KOPT-K1 (cell line): ENCODE measurements around the gene MAN2A1.

ENCODE experiments used
- H3K27ac ChIP-seq: fragments of 200-600 bp; sonication (generic); 2 replicates; pipeline ENCODE4 v1.5.1; 2016; ENCODE audit warnings: antibody characterized with exemption, mild to moderate bottlenecking, low read depth, low read length; ENCODE audit not compliant: poor library complexity, severe bottlenecking
- H3K36me3 ChIP-seq: fragments of 200-600 bp; sonication (generic); 2 replicates; pipeline ENCODE4 v1.5.1; 2017; ENCODE audit warnings: antibody characterized with exemption, mild to moderate bottlenecking, low read length, moderate library complexity; ENCODE audit not compliant: insufficient read depth
- H3K9me3 ChIP-seq: fragments of 200-600 bp; sonication (generic); 2 replicates; pipeline ENCODE4 v1.5.1; 2017; ENCODE audit warnings: antibody characterized with exemption, low read length, mild to moderate bottlenecking; ENCODE audit not compliant: insufficient read depth, poor library complexity, severe bottlenecking

MAN2A1 gene

DNA sequence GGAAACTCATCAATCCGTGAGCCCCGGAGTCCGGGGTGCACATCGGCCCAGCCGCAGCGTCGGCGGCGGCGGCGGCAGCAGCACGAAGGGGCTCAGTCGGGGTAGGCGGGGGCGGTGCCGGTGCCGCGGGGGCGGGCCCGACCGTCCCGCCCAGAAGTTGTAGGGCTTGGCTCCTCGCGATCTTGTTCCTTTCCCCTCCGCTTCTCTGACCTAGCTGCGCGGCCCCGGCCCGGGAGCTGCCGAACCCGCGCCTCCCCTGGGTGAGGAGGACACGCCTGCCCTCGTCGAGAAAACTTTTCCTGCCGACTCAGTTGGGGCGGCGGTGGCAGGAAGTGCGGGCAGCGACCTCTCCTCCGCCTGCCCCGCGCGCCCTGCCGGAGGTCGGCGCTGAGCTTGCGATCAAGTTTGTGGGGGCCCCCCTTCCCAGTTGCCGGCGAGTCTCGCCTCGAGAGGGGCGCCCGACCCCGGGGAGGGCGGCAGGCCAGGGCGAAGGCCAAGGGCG, at the start of gene MAN2A1:
Gene MAN2A1 (plus strand): TSS at position 188 of the 502 bp plus-strand sequence. CDS start 491 bp downstream, outside the sequence.
- Histone ChIP-seq H3K9me3 (no peaks in the 10 kb centered on the region), H3K27ac (peak within 1 kb of the TSS; percentile 88)

DNA sequence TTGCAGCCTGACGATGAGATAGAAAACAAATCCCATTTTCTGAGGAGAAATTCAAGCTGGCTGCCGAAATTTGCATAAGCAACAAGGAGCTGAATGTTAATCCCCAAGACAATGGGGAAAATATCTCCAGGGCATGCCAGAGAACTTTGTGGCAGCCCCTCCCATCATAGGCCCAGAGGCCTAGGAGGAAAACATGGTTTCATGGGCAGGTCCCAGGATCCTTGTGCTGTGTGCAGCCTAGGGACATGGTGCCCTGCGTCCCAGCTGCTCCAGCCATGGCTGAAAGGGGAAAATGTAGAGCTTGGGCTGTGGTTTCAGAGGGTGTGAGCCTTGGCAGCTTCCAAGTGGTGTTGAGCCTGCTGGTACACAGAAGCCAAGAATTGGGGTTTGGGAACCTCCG, 48.8 kb upstream of the MAN2A1 start:
- Histone ChIP-seq H3K9me3 (no peaks in the 10 kb centered on the region), H3K27ac (no peak overlapping the region), H3K36me3 (no peaks in the 10 kb centered on the region)

More for the DNA sequence above, at the start of gene MAN2A1:
- no peaks in the 10 kb centered on the region for H3K36me3 ChIP-seq

DNA sequence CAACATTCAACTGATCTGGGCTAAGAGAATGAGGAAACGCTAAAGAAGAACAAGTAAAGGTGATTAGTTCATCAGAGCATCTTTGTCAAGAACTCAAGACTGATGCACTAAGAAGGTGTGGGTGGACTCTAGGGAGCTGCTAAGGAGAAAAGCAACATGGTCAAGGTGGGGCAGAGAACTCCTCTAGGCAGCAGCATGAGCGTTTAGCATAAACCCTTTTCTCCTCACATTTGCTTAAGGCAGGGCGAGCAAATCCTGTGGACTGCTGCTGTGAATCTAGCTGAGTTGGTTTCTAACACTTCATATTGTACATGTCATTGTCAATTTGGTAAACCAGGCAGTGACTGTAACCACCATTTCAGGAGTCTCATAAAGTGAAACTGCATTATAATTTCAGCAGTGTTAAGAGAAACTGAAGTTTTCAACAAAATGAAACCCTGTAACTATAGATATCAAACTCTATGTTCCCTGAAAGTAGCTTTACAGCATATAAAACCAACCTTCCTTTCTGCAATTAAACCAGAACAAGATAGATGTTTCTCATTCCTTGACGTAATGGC, 45.9 kb upstream of the MAN2A1 start:
- Histone ChIP-seq H3K36me3 (no peaks in the 10 kb centered on the region), H3K27ac (no peak overlapping the region), H3K9me3 (no peaks in the 10 kb centered on the region)

DNA sequence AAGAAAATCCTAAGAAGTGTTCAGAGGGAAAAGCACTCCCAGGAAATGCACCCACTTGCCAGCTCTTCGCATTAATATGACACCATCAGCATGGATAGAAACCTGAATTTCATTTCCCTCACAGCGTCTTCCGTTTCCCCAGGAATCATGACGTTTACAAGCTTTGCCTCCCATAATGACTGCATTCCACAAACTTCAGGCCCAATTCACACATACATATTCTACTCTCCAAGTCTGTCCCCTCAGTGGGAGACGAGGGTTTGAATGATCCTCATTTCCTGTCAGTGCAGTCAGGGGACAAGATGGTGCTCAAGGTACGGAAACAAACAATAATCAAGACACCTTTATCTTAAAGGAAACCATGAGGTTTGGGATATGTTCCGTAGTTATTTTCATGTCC, 44.9 kb upstream of the MAN2A1 start:
- Histone ChIP-seq H3K27ac (no peak overlapping the region), H3K9me3 (no peaks in the 10 kb centered on the region), H3K36me3 (no peaks in the 10 kb centered on the region)

DNA sequence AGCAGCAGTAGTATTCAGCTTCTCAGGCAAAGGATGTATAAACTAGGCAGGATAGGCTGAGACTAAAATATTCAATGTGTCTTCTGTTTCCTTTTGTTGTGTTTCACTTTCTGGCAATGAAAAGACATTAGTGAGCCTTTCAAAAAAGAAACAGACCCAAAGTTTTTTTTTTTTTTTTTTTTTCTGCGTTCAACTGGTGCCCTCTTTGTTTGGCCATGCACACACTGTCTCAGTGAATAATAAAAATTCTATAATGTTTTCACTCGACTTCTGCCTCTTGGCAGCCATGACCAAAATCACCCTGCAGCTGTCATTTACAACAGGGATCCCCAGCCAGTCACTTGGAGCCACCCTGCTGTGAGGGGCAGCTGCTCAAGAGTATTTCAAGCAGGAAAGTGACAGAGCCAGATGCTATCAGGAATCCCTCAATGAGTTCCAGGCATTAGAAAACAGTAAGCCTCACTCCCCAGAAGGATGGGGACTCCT, 44.0 kb upstream of the MAN2A1 start:
- H3K27ac ChIP-seq = no peak overlapping the region

DNA sequence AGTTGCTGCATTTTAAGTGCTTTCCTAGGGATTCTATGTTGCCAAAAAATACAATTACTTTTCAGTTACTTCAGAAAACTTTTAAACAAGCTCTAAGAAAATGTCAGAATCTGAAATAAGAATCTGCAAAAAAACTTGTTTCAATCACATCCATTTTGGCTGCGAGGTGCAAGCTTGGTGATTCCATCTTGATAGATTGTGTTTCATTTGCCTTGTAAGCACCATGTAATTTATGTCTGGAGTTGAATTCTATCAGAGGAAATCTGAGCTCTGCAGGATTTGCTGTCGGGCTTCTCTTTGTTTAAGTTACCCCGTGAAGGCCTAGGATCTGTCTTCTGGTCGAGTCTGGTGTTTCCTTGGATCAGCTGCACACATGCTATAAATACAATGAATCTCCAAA, 40.4 kb upstream of the MAN2A1 start:
- Histone ChIP-seq H3K36me3 (no peaks in the 10 kb centered on the region), H3K9me3 (no peaks in the 10 kb centered on the region), H3K27ac (no peak overlapping the region)

More for the DNA sequence above, 44.0 kb upstream of the MAN2A1 start:
- H3K36me3 ChIP-seq = no peaks in the 10 kb centered on the region
- H3K9me3 ChIP-seq = no peaks in the 10 kb centered on the region

DNA sequence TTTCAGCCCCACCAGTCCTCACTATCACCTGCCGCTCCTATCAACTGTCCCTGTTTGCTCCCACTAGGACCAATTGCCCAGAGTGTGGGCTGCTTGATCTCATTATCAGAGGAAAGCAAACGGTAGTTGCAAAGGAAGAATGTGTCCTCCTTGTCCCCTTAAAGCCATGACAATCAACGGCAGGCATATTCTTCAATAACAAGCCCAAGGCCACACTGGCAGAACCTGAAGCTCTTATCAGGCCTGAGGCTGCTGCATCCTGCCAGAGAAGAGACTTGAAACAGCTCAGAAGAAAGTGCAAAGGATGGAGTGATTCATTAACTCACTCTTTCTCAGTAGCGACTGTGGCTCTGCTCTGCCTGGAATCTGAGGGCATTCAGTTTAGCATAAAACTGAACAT, 39.2 kb upstream of the MAN2A1 start:
- H3K27ac ChIP-seq = no peak overlapping the region
- no peaks in the 10 kb centered on the region for H3K9me3 ChIP-seq

DNA sequence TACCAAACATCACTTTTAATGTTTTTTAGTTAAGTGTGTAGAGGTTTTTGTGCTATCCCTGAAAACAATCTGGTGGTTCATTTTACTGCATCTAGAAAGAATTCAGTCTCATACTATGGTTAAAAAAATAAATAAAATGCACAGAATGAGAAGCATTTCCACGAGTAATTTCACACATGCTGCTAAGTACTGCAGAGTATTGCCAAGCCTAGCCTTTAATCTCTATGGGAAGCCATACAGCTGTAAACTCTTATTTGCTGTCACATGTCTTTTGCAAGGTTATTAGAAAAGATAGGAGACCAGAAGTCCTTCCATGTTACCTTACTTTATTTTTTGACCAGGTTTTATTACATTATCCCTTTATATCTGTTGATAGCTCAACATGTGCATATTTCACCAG, 37.6 kb upstream of the MAN2A1 start:
- Histone ChIP-seq H3K27ac (no peak overlapping the region), H3K36me3 (no peaks in the 10 kb centered on the region), H3K9me3 (no peaks in the 10 kb centered on the region)

More for the DNA sequence above, 39.2 kb upstream of the MAN2A1 start:
- H3K36me3 ChIP-seq = no peaks in the 10 kb centered on the region

DNA sequence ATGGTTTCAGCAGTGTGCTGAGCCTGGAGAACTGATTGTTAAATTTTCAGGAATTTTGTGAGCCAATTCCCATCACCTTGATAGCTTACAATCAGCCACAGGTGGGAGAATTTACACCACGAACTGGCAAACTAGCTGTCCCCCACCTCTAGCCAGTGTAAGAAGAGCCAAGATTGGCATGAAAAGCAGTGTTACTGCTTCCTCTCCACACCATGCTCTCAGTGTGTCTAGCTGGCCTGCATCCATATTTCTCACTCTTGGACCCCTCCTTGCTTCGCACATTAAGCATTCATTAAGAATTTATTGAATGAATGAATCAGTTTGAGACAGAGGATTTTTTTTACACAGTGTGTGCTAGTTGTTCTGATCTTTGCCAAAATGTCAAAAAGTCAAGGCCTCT, 36.7 kb upstream of the MAN2A1 start:
- no peak overlapping the region for H3K27ac ChIP-seq

DNA sequence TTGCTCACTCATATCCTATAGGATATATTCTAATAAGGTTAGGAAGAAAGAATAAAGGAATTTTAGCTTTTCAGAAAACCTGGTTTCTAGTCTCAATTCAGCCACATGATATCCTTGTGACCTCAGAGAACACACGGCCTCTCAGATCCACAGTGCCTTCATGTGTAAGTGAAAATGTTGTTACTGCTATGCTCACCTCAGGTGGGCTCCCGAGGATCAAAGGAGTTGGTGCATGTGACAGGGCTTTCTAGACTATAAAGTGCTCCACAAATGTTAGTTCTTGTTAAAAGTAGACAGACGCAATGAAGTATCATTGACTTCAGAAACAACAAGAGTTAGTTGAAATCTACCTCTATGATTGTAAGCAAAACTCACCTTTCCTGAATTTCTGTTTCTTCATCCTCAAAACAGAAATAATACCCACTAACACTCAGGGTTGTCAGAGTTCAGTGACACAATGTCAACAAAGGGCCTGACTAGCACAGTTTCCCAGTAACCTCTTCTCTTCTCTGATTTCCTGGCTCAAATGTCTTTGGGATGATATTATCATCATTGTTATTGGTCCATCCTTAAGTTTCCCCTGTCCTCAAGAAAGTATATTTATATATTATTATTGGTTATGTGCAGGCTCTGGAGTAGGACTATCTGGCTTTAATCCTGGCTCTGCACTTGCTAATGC, 36.0 kb upstream of the MAN2A1 start:
- H3K36me3 ChIP-seq = no peaks in the 10 kb centered on the region
- H3K9me3 ChIP-seq = no peaks in the 10 kb centered on the region
- H3K27ac ChIP-seq = no peak overlapping the region

More for the DNA sequence above, 36.7 kb upstream of the MAN2A1 start:
- Histone ChIP-seq H3K36me3 (no peaks in the 10 kb centered on the region), H3K9me3 (no peaks in the 10 kb centered on the region)

DNA sequence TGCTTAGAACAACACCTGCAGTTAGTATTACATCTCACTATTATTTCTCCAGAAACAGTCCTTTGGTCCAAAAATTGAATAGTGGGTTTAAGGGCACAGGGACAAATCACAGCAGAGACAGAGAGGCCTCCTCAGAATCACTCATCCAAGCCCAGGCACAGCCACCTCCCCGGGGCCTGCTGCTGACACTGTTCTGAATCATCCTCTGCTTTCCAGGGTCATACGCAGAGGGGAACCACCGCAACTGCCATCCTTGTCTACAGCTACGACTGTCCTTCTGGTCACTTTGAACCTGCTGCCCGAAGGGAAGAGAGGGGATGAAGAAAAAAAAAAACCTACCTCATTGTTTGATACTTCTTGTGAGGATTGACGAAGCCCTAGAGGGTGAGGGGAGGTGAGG, 35.3 kb upstream of the MAN2A1 start:
- H3K36me3 ChIP-seq = no peaks in the 10 kb centered on the region
- no peaks in the 10 kb centered on the region for H3K9me3 ChIP-seq
- no peak overlapping the region for H3K27ac ChIP-seq

DNA sequence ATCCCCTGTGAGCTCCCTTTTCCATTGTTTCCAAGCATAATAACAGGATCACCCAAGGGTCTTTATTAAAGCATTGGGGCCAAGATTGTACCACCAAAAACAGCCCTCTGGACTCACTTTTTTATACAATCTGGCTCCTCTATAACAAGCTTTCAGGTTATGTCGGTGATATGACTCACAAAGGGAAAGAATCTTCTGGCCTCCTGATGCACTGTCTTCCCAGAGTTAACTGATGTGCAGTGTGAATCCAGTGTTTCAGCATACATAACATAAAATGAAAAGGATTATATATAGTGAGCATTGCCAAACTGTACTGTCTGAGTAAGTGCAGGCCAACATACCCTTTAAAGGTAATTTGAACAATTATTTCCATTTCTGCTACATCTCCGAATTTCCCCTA, 33.9 kb upstream of the MAN2A1 start:
- H3K9me3 ChIP-seq = no peaks in the 10 kb centered on the region
- H3K27ac ChIP-seq = no peak overlapping the region
- H3K36me3 ChIP-seq = no peaks in the 10 kb centered on the region

DNA sequence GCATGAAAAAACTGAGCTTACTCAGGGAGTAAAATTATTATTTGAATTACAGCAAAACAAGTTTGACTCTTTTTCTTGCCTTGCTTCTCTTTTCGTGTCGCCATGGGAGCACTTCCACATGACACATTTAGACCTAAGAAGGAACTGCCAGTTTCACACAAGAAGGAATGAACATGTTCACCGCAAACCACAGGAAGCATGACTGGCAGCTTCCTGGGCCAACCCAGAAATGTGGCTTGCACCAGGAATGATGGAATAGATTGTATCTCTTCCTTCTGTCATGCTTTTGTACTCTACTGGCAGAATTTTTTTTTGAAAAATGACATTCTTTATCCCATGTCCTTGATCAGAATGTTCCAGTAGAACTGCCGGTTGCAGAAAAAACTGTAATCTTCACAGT, 32.9 kb upstream of the MAN2A1 start:
- H3K27ac ChIP-seq = no peak overlapping the region
- H3K9me3 ChIP-seq = no peaks in the 10 kb centered on the region
- H3K36me3 ChIP-seq = no peaks in the 10 kb centered on the region

DNA sequence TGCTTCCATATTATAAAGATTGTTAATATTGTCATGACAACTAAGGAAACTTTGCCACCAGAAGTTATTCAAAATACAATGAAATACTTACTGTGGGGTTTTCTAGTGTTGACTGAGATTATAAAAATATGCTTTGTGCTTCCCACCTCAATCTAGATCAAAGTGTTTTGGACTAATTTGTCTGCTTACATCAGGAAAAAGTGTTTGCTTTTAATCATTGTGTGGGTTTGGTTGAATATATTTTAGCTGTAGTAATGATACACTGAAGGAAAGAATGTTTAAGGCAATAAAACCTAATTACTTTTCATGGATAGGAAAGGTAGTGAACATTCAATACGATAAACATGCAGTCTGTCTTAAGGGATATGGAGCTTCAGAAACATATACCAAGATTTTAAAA, 29.8 kb upstream of the MAN2A1 start:
- no peaks in the 10 kb centered on the region for H3K9me3 ChIP-seq
- no peaks in the 10 kb centered on the region for H3K36me3 ChIP-seq
- H3K27ac ChIP-seq = no peak overlapping the region

DNA sequence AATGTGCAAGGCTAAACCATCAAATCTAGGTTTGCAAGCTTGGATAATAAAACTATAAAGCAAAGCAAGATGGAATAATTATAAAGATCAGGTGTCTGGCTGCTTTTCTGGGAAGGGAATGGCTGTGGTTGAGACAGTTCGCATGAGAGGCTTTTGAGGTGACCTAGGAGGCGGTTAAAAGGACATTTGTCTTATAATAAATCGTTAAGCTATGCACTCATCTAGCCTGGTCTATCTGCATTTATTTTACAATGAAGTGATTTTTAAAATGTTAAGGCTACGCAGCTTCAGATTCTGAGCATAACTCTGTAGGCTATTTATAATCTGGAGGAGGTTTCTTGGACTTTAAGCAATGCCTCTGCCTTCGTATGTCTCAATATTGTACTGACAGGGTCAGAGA, 29.4 kb upstream of the MAN2A1 start:
- Histone ChIP-seq H3K9me3 (no peaks in the 10 kb centered on the region), H3K27ac (no peak overlapping the region), H3K36me3 (no peaks in the 10 kb centered on the region)

DNA sequence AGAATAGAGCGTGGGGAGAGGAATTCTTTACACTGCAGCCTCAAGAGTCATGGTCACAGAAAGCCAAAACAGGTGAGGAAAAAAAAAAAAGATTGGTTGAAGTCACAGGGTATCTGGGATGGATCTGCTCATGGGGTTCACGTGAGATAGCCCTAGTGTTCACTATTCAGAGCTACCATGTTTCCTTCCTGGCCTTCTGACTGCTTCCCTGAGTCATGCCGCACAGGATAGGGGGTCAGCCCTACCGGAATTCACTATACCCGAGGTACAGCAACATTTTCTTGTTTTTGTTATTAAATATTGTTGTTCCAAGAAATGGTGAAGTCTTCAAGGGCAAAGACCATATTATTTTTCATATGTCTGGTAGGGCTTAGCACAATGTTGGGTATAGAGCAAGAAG, 21.5 kb upstream of the MAN2A1 start:
- Histone ChIP-seq H3K36me3 (no peaks in the 10 kb centered on the region), H3K9me3 (no peaks in the 10 kb centered on the region), H3K27ac (no peak overlapping the region)
